HG03045 (cell line): ENCODE data around the gene NFE2L3.
"Not testable (repeated sequence)": the region's sequence is repeated elsewhere in the genome, so short reads cannot be mapped to it uniquely, and the experiment has no call there.

ENCODE experiments used
- ATAC-seq: cut with Tn5 transposase; IDR thresholded peaks from one replicate; pipeline ENCODE4 v1.9.1; 2021; ENCODE audit warnings: mild to moderate bottlenecking, moderate library complexity; ENCODE audit not compliant: unreplicated experiment

The NFE2L3 gene

DNA sequence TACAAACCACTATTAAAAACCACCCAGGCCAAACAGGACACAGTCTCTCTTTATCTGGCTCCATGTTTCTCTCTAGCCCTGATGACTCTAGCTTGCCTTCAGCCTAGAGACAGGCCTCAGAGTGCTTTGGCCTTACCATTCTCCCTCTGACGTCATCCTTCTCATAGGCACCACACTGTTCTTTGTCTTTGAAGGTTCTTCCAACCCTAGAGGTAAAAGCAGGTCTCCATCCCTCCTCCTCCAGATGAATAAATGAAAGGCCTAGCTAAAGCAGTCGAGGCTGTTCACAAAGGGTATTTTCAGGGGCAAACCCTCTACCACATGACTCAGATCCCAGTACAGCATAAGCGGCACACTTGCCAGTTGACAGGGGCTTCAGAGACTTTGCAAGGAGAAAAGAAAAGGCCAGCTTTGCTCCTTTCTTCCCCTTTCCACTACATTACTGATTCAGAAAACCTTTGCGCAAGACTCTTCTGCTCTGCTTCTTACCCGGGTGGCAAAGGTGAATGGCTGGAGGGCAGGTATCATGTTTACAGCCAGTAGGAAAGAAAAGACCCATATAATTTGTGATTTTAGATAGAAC is 14.8 kb downstream of the NFE2L3 start:
- ATAC-seq: peak; percentile 40

DNA sequence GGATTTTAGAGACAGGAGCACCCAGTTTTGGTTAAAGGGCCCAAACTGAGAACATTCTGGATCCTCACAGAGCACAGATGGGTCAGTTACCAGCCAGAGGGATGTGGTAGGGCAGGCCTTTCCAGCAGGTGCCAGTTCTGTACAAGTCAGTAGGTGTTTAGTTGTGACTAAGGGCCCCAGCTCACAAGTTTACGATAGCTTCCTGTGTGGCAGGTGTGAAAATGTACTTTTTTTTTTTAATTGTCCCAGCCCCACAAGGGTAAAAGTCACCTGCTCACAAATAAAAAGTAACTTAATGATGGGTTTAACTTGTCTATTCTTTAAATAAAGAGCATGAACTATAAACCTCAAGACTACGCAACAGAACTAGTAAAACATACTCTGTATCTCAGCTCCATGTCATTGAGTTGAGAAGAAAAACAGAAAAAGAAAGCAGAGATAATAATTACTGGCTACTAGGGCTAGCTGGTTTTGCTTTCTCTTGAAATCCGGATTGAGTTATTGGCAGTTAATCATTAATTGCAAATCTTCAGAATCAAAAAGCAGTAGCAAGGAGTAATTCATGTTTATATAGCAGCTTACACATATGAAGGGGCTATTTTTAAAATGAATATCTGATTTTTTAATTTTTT is 15.4 kb downstream of the NFE2L3 start:
- peak; percentile 59 for ATAC-seq

DNA sequence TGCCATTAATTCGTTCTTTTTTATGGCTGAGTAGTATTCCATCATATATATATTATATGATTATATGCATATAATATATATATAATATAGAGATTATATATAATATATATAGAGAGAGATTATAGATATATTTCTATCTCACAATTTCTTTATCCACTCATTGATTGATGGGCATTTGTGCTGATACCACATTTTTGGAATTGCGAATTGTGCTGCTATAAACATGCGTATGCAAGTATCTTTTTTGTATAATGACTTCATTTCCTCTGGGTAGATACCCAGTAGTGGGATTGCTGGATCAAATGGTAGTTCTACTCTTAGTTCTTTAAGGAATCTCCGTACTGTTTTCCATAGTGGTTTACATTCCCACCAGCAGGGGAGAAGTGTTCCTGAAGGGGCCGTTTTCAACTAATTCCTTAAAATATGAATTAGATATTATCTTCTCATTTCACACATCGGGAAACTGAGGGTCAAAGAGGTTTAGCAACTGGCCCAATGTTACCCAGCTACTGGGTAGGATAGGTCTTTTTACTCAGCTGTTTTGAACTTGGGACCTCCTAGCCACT is 16.5 kb downstream of the NFE2L3 start:
- no peak for ATAC-seq

DNA sequence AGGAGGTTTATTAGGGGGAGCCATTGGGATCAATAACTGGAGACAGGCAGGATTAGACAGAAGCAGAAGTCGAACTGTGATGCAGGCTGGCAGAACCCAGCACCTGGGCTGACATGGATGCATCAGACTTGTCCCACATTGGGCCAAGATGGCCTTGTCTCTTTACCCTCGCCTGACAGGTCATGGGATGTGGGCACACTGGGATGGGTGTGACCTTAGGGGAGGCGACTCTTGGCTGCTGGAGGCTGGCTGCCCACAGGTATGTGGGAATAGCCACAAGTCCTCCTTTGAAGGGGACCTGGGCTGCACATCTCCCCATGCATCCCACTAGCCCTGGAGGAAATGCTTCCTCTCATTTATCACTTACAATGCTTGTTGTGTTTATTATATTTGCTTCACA is 17.3 kb downstream of the NFE2L3 start:
- no peak for ATAC-seq

DNA sequence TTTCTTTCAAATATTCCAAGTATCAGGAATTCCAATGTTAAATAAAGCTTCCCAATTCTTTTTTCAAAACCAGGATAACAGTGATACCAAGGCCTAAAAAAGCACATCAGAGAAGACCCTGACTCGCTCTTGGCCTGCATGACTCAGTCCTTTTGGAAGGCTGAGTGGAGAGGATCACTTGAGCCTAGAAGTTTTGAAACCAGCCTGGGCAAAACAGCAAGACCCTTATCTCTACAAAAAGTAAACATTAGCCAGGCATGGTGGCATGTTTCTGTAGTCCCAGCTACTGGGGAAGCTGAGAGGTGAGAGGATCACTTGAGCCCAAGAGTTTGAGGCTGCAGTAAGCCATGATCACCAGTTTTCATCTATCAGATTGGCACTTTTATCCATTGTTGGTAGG is 18.7 kb downstream of the NFE2L3 start:
- ATAC-seq: no peak

DNA sequence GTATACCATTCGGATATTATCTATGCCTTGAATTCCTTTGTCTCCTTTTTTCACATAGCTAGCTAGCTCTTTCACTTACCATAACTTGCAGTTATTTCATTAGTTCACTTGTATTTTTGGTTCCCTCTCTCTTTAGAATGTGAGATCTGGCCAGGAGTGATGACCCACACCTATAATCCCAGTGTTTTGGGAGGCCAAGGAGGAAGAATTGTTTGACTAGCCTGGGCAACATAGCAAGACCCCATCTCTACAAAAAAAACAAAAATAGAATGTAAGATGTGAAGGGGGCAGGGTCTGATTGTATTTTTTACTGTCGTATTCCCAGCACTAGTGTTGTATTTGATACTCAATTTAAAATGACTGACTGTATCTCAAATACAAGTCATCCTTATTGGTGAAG is 19.6 kb downstream of the NFE2L3 start:
- no peak for ATAC-seq

DNA sequence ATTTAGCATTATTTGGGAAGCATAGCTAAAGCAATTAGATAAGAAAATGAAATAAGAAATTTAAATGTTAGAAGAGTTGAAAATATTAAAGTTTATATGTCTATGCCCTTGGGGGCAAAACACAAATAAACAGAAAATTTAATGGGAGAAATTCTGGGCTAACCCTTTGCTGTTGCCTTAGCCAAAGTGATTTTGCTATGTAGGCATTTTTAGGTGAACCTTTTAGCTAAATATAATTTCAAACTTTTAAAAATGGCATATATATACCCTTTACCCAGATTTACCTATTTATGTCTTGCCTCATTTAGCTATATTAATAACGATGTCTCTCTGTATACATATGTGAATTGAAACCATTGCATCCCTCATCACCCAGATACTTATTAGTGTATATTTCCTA is 20.1 kb downstream of the NFE2L3 start:
- ATAC-seq: no peak

DNA sequence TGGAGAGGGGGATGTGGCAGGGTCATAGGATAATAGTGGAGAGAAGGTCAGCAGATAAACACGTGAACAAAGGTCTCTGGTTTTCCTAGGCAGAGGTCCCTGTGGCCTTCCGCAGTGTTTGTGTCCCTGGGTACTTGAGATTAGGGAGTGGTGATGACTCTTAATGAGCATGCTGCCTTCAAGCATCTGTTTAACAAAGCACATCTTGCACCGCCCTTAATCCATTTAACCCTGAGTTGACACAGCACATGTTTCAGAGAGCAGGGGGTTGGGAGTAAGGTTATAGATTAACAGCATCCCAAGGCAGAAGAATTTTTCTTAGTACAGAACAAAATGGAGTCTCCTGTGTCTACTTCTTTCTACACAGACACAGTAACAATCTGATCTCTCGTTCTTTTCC is 23.9 kb downstream of the NFE2L3 start:
- ATAC-seq: not testable (repeated sequence)

DNA sequence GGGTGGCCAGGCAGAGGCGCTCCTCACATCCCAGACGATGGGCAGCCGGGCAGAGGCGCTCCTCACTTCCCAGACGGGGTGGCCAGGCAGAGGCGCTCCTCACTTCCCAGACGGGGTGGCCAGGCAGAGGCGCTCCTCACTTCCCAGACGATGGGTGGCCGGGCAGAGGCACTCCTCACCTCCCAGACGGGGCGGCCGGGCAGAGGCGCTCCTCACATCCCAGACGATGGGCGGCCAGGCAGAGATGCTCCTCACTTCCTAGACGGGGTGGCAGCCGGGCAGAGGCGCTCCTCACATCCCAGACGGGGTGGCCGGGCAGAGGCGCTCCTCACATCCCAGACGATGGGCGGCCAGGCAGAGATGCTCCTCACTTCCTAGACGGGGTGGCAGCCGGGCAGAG is 24.7 kb downstream of the NFE2L3 start:
- not testable (repeated sequence) for ATAC-seq

DNA sequence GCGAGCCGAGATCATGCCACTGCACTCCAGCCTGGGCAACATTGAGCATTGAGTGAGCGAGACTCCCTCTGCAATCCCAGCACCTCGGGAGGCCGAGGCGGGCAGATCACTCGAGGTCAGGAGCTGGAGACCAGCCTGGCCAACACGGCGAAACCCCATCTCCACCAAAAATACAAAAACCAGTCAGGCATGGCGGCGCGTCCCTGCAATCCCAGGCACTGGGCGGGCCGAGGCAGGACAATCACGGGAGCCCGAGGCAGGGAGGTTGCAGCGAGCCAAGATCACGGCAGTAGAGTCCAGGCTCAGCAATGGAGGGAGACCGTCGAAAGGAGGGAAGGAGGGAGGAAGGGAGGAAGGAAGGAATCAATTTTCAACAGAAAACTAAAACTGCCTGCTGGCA is 25.3 kb downstream of the NFE2L3 start:
- ATAC-seq: not testable (repeated sequence)

DNA sequence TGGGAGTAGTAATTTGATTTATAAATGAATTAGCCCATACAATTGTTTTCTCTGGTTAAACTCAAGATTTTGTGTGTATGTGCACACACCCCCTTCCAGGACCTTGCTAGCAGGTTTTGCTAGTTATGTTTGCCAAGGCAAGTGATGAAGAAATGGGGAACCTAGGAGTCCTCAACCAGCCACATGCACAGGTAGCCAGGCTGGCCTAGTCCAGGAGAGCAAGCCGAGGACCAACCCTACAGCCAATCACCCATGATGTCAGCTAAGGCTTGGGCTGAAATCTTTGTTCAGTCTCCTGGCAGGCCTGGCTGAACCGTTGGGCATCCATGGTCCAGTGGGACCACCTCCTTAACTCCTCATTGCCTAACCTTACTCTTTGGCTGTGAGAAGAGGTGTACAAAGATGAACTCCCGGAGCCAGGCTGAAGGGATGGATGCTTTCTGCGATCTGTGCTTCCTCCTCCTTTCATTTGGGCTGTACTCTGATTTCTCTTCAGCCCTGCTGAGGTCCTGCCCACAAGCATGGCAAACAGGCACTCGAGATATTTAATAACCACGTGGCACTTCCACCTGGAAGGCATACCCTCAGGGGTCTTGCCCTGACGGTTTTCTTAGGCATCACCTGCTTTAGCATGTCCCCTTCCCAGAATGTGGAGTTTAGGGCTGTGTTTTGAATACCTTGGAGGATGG is 26.4 kb downstream of the NFE2L3 start:
- ATAC-seq: no peak

DNA sequence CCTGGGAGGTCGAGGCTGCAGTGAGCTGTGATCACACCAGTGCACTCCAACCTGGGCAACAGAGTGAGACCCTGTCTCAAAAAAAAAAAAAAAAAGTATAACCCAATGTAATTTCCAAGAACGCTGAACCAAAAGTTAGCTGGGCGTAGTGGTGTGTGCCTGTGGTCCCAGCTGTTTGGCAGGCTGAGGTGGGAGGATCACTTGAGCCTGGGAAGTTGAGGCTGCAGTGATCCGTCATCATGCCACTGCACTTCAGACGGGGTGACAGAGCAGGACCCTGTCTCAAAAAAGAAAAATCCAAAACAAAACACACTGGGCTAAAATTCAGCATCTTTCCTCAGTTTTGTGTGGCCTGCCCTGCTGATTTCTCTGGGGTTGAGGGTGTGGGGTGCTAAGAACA is 27.4 kb downstream of the NFE2L3 start:
- ATAC-seq: no peak

DNA sequence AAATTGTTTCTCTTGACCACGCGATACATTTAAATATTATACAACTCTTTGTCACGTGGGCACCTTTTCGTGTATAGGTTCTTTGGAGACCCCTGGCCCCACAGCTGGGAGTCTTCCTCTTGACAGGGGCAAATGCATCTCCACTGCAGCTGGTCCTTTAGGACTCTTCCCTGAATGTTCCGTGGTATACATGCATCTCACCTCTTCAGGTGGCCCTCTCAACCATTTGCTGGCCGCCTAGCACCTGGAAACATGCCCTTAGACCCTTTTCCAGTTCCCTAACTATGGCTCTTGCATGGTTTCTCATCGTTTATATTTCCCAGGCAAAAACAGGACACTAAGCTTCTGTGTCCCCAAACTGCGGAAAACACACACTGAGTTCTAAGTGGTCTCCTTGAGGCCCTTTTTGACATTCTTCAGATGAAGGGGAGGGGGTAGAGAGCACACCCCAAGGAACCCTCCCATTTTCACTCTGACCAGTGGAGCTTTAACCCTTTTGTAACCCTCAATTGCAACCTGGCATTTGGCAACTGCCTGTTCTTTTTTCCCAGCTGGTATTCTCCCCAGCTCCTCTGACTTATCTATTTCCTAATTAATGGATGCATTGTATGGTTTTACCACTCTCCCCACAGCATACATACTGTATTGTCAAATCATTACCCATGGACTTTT is 28.0 kb downstream of the NFE2L3 start:
- no peak for ATAC-seq

DNA sequence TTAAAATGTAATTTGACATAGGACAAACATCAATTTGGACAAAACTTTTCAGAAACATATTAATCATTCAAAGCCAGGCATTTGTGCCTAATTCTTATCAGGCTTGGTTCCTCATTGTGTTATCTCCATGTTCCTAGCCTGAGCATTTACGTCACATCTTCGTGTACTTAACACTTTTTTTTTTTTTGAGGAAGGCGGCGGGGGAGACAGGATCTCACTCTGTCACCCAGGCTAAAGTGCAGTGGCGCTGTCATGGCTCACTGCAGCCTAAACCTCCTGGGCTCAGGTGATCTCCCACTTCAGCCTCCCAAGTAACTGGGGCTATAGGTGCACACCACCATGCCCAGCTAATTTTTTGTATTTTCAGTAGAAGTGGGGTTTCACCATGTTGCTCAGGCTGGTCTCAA is 28.8 kb downstream of the NFE2L3 start:
- ATAC-seq: no peak

DNA sequence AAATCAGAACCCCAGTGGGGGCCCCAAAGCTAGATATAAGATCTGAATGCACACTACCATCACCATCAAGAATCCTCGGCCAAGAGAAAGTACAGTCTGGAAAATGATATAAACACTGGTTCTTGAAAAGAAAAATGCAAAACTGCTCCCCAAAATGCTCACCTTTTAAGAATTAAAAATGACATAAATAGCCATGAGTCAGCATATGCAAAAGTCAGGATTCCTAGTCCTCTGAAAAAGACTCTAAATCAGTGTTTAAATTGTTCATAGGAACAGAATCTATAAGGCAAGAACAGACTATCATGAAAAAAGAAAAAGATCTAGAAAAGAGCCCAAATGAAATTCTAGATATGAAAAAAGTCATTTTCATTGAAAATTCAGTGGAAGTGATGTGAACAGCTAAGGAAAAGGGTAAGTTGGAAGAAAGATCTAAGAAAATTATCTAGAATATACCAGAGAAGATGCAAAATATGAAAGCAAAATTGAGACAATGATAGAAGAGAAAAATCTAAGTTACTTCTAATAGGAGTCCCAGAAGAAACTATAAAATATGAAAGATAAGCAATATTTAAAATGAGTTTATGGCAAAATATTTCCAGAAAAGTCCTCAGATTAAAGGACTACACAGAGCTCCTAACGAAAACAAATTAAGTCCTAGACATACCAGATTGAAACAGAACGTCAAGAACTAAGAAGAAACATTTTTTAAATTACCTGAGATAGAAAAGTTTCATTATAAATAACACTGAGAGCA is 29.7 kb downstream of the NFE2L3 start:
- no peak for ATAC-seq

DNA sequence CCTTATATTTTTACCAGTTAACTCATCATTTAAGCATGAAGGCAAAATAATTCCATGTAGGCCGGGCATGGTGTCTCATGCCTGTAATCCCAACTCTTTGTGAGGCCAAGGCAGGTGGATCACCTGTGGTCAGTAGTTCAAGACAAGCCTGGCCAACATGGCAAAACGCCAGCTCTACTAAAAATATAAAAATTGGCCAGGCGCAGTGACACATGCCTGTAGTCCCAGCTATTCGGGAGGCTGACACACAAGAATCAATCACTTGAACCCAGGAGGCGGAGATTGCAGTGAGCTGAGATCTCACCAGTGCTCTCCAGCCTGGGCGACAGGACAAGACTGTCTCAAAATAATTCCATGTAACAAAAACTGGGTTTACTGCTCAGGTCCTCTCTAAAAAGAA is 30.3 kb downstream of the NFE2L3 start:
- no peak for ATAC-seq

DNA sequence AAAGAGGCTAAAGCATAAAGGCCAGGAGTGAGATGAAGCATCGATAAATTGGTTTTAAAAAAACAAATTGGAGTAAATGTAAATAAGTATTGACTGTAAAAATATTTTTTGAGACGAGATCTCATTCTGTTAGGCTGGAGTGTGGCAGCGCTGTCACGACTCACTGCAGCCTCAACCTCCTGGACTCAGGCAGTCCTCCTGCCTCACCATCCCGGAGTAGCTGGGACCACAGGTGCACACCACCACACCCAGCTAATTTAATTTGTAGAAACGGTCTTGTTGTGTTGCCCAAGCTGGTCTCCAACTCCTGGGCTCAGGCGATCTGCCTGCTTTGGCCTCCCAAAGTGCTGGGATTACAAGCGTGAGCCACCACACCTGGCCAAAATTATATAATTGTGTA is 30.7 kb downstream of the NFE2L3 start:
- no peak for ATAC-seq

DNA sequence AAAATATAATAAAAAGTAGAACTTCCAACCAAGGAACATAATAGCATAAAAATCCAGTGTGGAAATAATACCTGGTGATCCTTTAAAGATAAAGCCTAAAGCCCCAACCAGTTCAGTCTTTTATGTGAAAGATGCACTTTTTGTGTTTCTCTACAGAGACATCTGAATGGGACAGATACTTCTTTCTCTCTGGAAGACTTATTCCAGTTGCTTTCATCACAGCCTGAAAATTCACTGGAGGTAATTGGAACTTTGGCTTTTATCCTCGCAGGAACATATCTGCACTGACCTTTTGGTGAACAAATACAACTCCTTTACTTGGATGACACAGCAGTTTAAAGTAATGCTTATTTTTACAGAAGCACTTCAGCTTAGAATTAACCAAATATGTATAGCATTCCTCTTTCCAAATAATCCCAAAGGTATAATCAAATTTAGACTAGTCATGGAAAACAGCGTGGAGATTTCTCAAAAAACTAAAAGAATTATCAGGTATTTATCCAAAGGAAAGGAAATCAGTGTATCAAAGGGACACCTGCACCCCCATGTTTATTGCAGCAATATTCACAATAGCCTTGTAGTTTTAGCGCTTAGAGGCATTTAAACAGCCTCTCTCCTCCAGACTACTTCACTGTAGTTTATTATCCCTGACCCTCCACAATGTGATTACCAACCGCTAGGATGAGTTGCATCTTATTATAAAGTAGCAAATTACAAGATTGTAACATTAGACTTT is 31.7 kb downstream of the NFE2L3 start:
- ATAC-seq: no peak

DNA sequence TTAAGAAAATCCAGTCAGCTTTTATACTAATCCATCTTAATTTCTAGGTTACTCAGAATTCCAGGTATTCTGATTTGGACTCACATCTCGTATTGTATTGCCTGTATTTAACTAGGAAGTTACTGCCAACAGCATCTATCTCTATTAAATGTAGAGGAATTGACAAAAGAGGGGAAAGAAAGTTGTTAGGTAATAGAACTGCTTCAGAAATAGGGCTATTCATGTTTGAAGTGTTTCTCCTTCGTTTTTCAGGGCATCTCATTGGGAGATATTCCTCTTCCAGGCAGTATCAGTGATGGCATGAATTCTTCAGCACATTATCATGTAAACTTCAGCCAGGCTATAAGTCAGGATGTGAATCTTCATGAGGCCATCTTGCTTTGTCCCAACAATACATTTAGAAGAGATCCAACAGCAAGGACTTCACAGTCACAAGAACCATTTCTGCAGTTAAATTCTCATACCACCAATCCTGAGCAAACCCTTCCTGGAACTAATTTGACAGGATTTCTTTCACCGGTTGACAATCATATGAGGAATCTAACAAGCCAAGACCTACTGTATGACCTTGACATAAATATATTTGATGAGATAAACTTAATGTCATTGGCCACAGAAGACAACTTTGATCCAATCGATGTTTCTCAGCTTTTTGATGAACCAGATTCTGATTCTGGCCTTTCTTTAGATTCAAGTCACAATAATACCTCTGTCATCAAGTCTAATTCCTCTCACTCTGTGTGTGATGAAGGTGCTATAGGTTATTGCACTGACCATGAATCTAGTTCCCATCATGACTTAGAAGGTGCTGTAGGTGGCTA is 32.5 kb downstream of the NFE2L3 start:
- not testable (repeated sequence) for ATAC-seq
